ENCODE data around the gene NHS. TPM values are rescaled to one million over a fixed set of nuclear protein-coding genes. Genes with fewer than 3 reads are reported as not detected.
A peak's percentile ranks its signal among the peaks of the same experiment; 100 is the strongest.

NHS gene

GRCh38 chrX:17774053-17774452 lies 399.1 kb downstream of the NHS start:
- Histone ChIP-seq H3K18ac (ENCODE audit: low read length) (no peak overlapping the region), H3K23ac (ENCODE audit: low read length) (no peak overlapping the region), H3K79me2 (ENCODE audit: control insufficient read depth, insufficient read depth, low read length) (no peaks in the 10 kb centered on the region), H3K4me3 (ENCODE audit: low read length) (no peak overlapping the region), H2BK15ac (replicated peaks; ENCODE audit: low read depth) (no peak overlapping the region), H3K9ac (ENCODE audit: low read length) (no peak overlapping the region), H3K4me1 (ENCODE audit: control insufficient read depth, low read depth, low read length) (no peaks in the 10 kb centered on the region), H3K27me3 (ENCODE audit: insufficient read depth, low read length, poor library complexity) (no peaks in the 10 kb centered on the region), H3K56ac (ENCODE audit: low read length) (no peak overlapping the region), H3K4me2 (ENCODE audit: low read length) (no peak overlapping the region), H4K5ac (ENCODE audit: low read length) (no peak overlapping the region), H3K27ac (ENCODE audit: low read depth, low read length) (no peak overlapping the region), H3K79me1 (ENCODE audit: low read length) (no peaks in the 10 kb centered on the region), H4K8ac (ENCODE audit: low read depth, low read length) (no peak overlapping the region), H2AK5ac (ENCODE audit: low read length) (no peak overlapping the region), H2BK120ac (ENCODE audit: low read depth, low read length) (no peak overlapping the region), H3K36me3 (ENCODE audit: control insufficient read depth, insufficient read depth, low read length) (no peaks in the 10 kb centered on the region), H2BK5ac (ENCODE audit: low read length) (no peak overlapping the region), H3K4ac (ENCODE audit: low read depth, low read length) (no peak overlapping the region)
- WGBS (ENCODE audit: extremely low coverage, insufficient coverage, low lambda C conversion rate), result no CpG with 5 or more reads among the region's 1 CpG
- no peak for DNase-seq

DNA sequence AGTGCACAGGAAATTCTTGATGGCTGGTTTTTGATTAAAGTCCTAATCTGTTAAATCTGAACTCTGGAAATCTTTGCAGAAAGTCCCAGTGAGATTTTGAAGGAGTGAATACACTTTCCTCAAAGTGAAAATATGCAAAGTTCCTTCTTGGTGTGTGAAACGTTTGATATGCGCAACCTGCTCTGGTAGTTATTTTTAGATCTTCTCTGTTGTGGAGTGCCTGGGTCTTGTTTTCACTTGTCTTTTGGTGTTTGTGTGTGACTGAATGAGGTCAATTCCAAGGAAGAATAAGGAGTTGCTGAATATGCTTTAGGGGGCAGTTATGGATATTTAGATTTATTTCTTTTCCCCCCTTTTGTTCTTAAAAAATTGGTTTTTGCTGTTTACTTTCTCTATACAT lies 404.0 kb downstream of the NHS start:
- Histone ChIP-seq H2BK120ac (ENCODE audit: low read depth, low read length) (no peak overlapping the region), H3K4me1 (ENCODE audit: control insufficient read depth, low read depth, low read length) (no peaks in the 10 kb centered on the region), H4K8ac (ENCODE audit: low read depth, low read length) (no peak overlapping the region), H2BK5ac (ENCODE audit: low read length) (no peak overlapping the region), H3K4me2 (ENCODE audit: low read length) (no peak overlapping the region), H4K5ac (ENCODE audit: low read length) (no peak overlapping the region), H3K36me3 (ENCODE audit: control insufficient read depth, insufficient read depth, low read length) (no peaks in the 10 kb centered on the region), H3K4me3 (ENCODE audit: low read length) (no peak overlapping the region), H3K23ac (ENCODE audit: low read length) (no peak overlapping the region), H3K79me2 (ENCODE audit: control insufficient read depth, insufficient read depth, low read length) (no peaks in the 10 kb centered on the region), H3K79me1 (ENCODE audit: low read length) (no peaks in the 10 kb centered on the region), H3K27me3 (ENCODE audit: insufficient read depth, low read length, poor library complexity) (no peaks in the 10 kb centered on the region), H3K27ac (ENCODE audit: low read depth, low read length) (no peak overlapping the region), H2AK5ac (ENCODE audit: low read length) (no peak overlapping the region), H3K18ac (ENCODE audit: low read length) (no peak overlapping the region), H3K4ac (ENCODE audit: low read depth, low read length) (no peak overlapping the region), H2BK15ac (replicated peaks; ENCODE audit: low read depth) (no peak overlapping the region), H3K56ac (ENCODE audit: low read length) (no peak overlapping the region), H3K9ac (ENCODE audit: low read length) (no peak overlapping the region)
- no peak for DNase-seq
- no CpG with 5 or more reads among the region's 2 CpGs for WGBS (ENCODE audit: extremely low coverage, insufficient coverage, low lambda C conversion rate)

- Histone ChIP-seq H3K56ac (ENCODE audit: low read length) (no peak overlapping the region), H4K8ac (ENCODE audit: low read depth, low read length) (no peak overlapping the region), H3K79me1 (ENCODE audit: low read length) (no peaks in the 10 kb centered on the region), H3K27me3 (ENCODE audit: insufficient read depth, low read length, poor library complexity) (no peaks in the 10 kb centered on the region), H3K36me3 (ENCODE audit: control insufficient read depth, insufficient read depth, low read length) (no peaks in the 10 kb centered on the region), H2BK15ac (replicated peaks; ENCODE audit: low read depth) (no peak overlapping the region), H3K23ac (ENCODE audit: low read length) (no peak overlapping the region), H2BK5ac (ENCODE audit: low read length) (no peak overlapping the region), H3K4me3 (ENCODE audit: low read length) (no peak overlapping the region), H3K9ac (ENCODE audit: low read length) (no peak overlapping the region), H4K5ac (ENCODE audit: low read length) (no peak overlapping the region), H3K4me1 (ENCODE audit: control insufficient read depth, low read depth, low read length) (no peaks in the 10 kb centered on the region), H2AK5ac (ENCODE audit: low read length) (no peak overlapping the region), H2BK120ac (ENCODE audit: low read depth, low read length) (no peak overlapping the region), H3K79me2 (ENCODE audit: control insufficient read depth, insufficient read depth, low read length) (no peaks in the 10 kb centered on the region), H3K4me2 (ENCODE audit: low read length) (no peak overlapping the region), H3K4ac (ENCODE audit: low read depth, low read length) (no peak overlapping the region), H3K27ac (ENCODE audit: low read depth, low read length) (no peak overlapping the region), H3K18ac (ENCODE audit: low read length) (no peak overlapping the region)
- no peak for DNase-seq
- no CpG with 5 or more reads among the region's 4 CpGs for WGBS (ENCODE audit: extremely low coverage, insufficient coverage, low lambda C conversion rate)
Observed at GRCh38 chrX:17779434-17779833, 404.4 kb downstream of the NHS start.

Small RNA genes within 50 kb of the gene (small RNA-seq; reads per million reads assigned to genes)
- gene MIR4768 (ENCODE audit: insufficient read depth) (1.8 reads per million, percentile 8 among the genes with 10 or more reads in this experiment), gene RF01210 (ENCODE audit: insufficient read depth) (not detected)
